ENCODE data around the gene KDM3A.

KDM3A gene

GRCh38 chr2:86477349-86477748 lies 36.2 kb downstream of the KDM3A start:
- TF ChIP-seq, protein P1, sequence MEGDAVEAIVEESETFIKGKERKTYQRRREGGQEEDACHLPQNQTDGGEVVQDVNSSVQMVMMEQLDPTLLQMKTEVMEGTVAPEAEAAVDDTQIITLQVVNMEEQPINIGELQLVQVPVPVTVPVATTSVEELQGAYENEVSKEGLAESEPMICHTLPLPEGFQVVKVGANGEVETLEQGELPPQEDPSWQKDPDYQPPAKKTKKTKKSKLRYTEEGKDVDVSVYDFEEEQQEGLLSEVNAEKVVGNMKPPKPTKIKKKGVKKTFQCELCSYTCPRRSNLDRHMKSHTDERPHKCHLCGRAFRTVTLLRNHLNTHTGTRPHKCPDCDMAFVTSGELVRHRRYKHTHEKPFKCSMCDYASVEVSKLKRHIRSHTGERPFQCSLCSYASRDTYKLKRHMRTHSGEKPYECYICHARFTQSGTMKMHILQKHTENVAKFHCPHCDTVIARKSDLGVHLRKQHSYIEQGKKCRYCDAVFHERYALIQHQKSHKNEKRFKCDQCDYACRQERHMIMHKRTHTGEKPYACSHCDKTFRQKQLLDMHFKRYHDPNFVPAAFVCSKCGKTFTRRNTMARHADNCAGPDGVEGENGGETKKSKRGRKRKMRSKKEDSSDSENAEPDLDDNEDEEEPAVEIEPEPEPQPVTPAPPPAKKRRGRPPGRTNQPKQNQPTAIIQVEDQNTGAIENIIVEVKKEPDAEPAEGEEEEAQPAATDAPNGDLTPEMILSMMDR (IDR thresholded peaks at IDR 0.05; ENCODE audit: low read depth, low read length): no peak
- no peak overlapping the region for H3K4me3 ChIP-seq (ENCODE audit: low read depth, low read length)

- TF ChIP-seq, protein P1 (IDR thresholded peaks at IDR 0.05; ENCODE audit: low read depth, low read length): no peak
- H3K4me3 ChIP-seq (ENCODE audit: low read depth, low read length): no peak overlapping the region
Measured at GRCh38 chr2:86480105-86480504, 38.9 kb downstream of the KDM3A start.

GRCh38 chr2:86482034-86482433 lies 40.9 kb downstream of the KDM3A start:
- TF ChIP-seq, protein P1 (IDR thresholded peaks at IDR 0.05; ENCODE audit: low read depth, low read length): no peak
- H3K4me3 ChIP-seq (ENCODE audit: low read depth, low read length): no peak overlapping the region

DNA sequence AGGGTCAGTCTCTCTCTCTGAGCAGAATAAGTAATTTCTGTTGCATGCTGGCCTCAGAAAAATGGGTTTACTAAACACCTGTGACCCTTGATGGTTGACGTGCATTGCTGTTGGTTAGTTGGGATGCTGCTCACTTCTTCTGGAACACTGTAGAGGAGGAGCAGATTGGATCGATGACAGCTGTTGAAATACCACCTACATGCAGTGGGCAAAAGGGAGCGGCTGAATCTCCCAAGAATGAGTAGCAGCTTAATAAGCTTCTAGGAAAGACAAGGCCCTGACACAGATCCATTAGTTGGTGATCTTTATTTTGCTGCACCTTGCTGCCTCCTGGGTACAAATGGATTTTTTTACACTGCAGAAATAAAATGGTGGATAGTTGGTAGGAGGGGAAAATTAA lies 43.2 kb downstream of the KDM3A start:
- TF ChIP-seq, protein P1 (IDR thresholded peaks at IDR 0.05; ENCODE audit: low read depth, low read length): no peak
- H3K4me3 ChIP-seq (ENCODE audit: low read depth, low read length): no peak overlapping the region

GRCh38 chr2:86485103-86485502 lies 43.9 kb downstream of the KDM3A start:
- H3K4me3 ChIP-seq (ENCODE audit: low read depth, low read length): no peak overlapping the region
- TF ChIP-seq, protein P1 (IDR thresholded peaks at IDR 0.05; ENCODE audit: low read depth, low read length): no peak

- no peak overlapping the region for H3K4me3 ChIP-seq (ENCODE audit: low read depth, low read length)
- TF ChIP-seq, protein P1 (IDR thresholded peaks at IDR 0.05; ENCODE audit: low read depth, low read length): no peak
Measured at GRCh38 chr2:86485802-86486201, 44.6 kb downstream of the KDM3A start.

DNA sequence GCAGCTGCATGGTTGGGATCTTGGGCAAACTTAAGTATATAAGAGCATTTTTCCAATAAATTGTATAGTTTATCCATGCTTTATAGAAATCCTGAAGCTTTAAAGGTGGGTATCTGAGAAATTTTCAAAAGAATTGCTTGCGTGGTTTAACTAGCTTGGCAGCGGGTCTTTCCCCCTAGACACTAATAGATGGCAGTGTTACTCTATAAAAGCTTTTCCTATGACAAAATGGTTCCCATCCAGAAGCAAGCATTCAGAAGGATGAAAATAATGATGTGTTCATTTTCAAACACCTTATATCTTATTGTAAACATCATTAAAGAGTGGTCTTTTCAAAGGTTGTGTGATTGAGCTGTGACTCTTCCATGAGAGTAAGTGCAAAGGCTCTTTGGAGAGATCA lies 45.9 kb downstream of the KDM3A start:
- H3K4me3 ChIP-seq (ENCODE audit: low read depth, low read length): no peak overlapping the region
- TF ChIP-seq, protein P1 (IDR thresholded peaks at IDR 0.05; ENCODE audit: low read depth, low read length): no peak
